ENCODE results near the gene LPCAT3.

DNA sequence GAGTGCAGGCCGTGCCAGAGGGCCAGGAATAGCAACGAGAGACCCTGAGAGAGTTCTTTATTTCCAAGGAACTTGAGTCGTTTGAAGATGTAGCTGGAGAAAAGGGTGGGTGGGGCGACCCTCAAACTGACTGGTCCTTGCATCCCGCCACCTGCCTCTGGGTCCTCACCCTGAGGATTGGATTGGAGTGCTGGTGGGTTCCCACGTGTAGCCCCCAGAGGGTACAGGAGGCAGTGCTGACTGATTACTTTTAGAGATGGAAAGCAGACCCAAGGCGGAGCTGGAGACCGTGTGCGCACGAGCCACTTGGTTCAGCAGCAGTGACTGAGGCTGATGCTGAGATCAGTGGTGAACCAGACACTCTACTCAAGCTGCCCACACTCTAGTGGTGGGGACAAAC is 40.6 kb downstream of the LPCAT3 start:
- TF ChIP-seq GATA2 (IDR thresholded peaks at IDR 0.05; ENCODE audit: low read depth, low read length) (no peak), GATA3 (IDR thresholded peaks at IDR 0.05; ENCODE audit: low read depth, low read length) (no peak)
